Measurements from ENCODE around the gene HCST.
"Not testable (repeated sequence)": the region's sequence is repeated elsewhere in the genome, so short reads cannot be mapped to it uniquely, and the experiment has no call there.

- TF ChIP-seq CTCF, POLR2A, EP300 (IDR thresholded peaks at IDR 0.05): not testable (repeated sequence)
These were observed 10.5 kb upstream of the HCST start for GRCh38 chr19:35891819-35892218.

Data from ovary (tissue), 3 donors.